ENCODE data around the gene PLCXD3. TPM values are rescaled to one million over a fixed set of nuclear protein-coding genes. Genes with fewer than 3 reads are reported as not detected.

PLCXD3 gene
- total and polyA plus RNA-seq, 10 of the 15 experiments (the other 5 are each of a cell fraction or from before 2014, with no cell fraction given): not detected

DNA sequence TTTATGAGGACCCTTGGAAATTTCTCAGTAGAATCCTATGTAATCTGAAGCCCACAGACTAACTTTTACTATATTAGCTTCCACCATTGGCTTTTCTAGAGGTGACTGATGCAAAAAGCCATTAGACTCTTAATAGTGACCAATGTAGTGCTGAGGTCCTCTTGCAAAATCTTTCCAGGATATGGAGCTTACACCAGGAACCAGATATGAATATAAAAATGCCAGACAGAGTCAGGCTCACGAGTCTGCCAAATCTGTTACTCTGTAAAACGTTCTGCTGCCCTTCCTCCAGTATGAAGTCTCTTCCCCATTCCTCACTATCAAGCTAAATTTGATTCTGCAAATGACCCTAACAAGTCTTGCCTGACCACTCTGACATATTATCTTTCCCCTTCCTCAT lies 223.7 kb downstream of the PLCXD3 start:
- ATAC-seq: no peak
- H3K4me1 ChIP-seq (ENCODE audit: control insufficient read depth, insufficient read depth, low read length): no peaks in the 10 kb centered on the region
- in situ Hi-C loops (cut with MboI): loop anchor here (25.0 kb wide), 1 partner anchor 551 kb away; no protein-coding TSS in a partner anchor
- SMC1A ChIA-PET (ENCODE audit: uncharacterized antibody, unreplicated experiment): no interaction called here
- RAD21 ChIA-PET (ENCODE audit: unreplicated experiment): no interaction called here
- H3K79me2 ChIP-seq (ENCODE audit: control insufficient read depth, insufficient read depth, low read length): no peaks in the 10 kb centered on the region
- intact Hi-C loops (cut with micrococcal nuclease; ENCODE audit: unreplicated experiment): no loop called here
- WGBS (ENCODE audit: insufficient coverage, insufficient replicate concordance, low lambda C conversion rate, missing lambda C conversion rate): 9% methylated on average over 2 of the region's 2 CpGs
- no peaks in the 10 kb centered on the region for H3K36me3 ChIP-seq (ENCODE audit: control insufficient read depth in 2 of 2, insufficient read depth in 2 of 2, low read length in 1 of 2)
- H3K9ac ChIP-seq (ENCODE audit: control insufficient read depth, insufficient read depth, low read length): no peak overlapping the region
- H3K4me3 ChIP-seq: no peak overlapping the region
- H2AFZ ChIP-seq (ENCODE audit: control insufficient read depth, low read depth, low read length): no peak overlapping the region
- TF ChIP-seq, protein P1, sequence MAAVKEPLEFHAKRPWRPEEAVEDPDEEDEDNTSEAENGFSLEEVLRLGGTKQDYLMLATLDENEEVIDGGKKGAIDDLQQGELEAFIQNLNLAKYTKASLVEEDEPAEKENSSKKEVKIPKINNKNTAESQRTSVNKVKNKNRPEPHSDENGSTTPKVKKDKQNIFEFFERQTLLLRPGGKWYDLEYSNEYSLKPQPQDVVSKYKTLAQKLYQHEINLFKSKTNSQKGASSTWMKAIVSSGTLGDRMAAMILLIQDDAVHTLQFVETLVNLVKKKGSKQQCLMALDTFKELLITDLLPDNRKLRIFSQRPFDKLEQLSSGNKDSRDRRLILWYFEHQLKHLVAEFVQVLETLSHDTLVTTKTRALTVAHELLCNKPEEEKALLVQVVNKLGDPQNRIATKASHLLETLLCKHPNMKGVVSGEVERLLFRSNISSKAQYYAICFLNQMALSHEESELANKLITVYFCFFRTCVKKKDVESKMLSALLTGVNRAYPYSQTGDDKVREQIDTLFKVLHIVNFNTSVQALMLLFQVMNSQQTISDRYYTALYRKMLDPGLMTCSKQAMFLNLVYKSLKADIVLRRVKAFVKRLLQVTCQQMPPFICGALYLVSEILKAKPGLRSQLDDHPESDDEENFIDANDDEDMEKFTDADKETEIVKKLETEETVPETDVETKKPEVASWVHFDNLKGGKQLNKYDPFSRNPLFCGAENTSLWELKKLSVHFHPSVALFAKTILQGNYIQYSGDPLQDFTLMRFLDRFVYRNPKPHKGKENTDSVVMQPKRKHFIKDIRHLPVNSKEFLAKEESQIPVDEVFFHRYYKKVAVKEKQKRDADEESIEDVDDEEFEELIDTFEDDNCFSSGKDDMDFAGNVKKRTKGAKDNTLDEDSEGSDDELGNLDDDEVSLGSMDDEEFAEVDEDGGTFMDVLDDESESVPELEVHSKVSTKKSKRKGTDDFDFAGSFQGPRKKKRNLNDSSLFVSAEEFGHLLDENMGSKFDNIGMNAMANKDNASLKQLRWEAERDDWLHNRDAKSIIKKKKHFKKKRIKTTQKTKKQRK (IDR thresholded peaks at IDR 0.05; ENCODE audit: low read depth, low read length): no peak
- TF ChIP-seq SMARCA5 (IDR thresholded peaks at IDR 0.05): no peak
- no peak for TF ChIP-seq MYC (IDR thresholded peaks at IDR 0.05; ENCODE audit: insufficient read depth, insufficient read length, insufficient replicate concordance, low read length, severe bottlenecking)
- no peak for TF ChIP-seq KAT2A (conservative IDR thresholded peaks at IDR 0.05; ENCODE audit: control insufficient read depth, low read depth, low read length)
- TF ChIP-seq, protein P2, sequence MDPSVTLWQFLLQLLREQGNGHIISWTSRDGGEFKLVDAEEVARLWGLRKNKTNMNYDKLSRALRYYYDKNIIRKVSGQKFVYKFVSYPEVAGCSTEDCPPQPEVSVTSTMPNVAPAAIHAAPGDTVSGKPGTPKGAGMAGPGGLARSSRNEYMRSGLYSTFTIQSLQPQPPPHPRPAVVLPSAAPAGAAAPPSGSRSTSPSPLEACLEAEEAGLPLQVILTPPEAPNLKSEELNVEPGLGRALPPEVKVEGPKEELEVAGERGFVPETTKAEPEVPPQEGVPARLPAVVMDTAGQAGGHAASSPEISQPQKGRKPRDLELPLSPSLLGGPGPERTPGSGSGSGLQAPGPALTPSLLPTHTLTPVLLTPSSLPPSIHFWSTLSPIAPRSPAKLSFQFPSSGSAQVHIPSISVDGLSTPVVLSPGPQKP (IDR thresholded peaks at IDR 0.05; ENCODE audit: low read depth, low read length): no peak
- no peak for TF ChIP-seq IKZF1 (conservative IDR thresholded peaks at IDR 0.05)
- TF ChIP-seq DPF2 (IDR thresholded peaks at IDR 0.05): no peak
- TF ChIP-seq, protein P3, sequence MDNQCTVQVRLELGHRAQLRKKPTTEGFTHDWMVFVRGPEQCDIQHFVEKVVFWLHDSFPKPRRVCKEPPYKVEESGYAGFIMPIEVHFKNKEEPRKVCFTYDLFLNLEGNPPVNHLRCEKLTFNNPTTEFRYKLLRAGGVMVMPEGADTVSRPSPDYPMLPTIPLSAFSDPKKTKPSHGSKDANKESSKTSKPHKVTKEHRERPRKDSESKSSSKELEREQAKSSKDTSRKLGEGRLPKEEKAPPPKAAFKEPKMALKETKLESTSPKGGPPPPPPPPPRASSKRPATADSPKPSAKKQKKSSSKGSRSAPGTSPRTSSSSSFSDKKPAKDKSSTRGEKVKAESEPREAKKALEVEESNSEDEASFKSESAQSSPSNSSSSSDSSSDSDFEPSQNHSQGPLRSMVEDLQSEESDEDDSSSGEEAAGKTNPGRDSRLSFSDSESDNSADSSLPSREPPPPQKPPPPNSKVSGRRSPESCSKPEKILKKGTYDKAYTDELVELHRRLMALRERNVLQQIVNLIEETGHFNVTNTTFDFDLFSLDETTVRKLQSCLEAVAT (IDR thresholded peaks at IDR 0.05): no peak
- TF ChIP-seq, protein P4, sequence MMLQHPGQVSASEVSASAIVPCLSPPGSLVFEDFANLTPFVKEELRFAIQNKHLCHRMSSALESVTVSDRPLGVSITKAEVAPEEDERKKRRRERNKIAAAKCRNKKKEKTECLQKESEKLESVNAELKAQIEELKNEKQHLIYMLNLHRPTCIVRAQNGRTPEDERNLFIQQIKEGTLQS (IDR thresholded peaks at IDR 0.05; ENCODE audit: borderline replicate concordance, extremely low read depth, low read depth, low read length): no peak
- CTCF ChIA-PET: interaction anchor here (1.0 kb wide), 1 partner anchor 10 kb away, joined by 3 read pairs; no protein-coding TSS in a partner anchor
- H3K9me3 ChIP-seq (replicated peaks; ENCODE audit: control insufficient read depth, insufficient read depth, low read length): no peaks in the 10 kb centered on the region; the same call in 2 of the 3 replicates
- no peaks in the 10 kb centered on the region for H4K20me1 ChIP-seq (ENCODE audit: control insufficient read depth, insufficient read depth)
- BruUV-seq (replicated peaks): no TSS peak
- POLR2A ChIA-PET: no interaction called here
- H3K27ac ChIP-seq (ENCODE audit: control insufficient read depth, insufficient read depth): no peak overlapping the region
- FAIRE-seq: no peak
- no peaks in the 10 kb centered on the region for H3K27me3 ChIP-seq (replicated peaks in 1 of 2; ENCODE audit: control insufficient read depth in 2 of 2, insufficient read depth in 2 of 2, low read length in 1 of 2)
- no peak overlapping the region for H3K4me2 ChIP-seq (ENCODE audit: control insufficient read depth, insufficient read depth)
- DNase-seq (ENCODE audit: low read depth, low spot score): no peak
